H9 (cell line): ENCODE data around the gene OPN5. TPM values are rescaled to one million over a fixed set of nuclear protein-coding genes. Genes with fewer than 3 reads are reported as not detected.

Experiments
- DNase-seq: peaks from one replicate; pipeline ENCODE4 v3.0.0-alpha.2; 2017
- H2AFZ ChIP-seq: one replicate; pipeline ENCODE4 v1.6.1; 2013; ENCODE audit warnings: mild to moderate bottlenecking, low read length, control low read depth, moderate library complexity
- H2AK5ac ChIP-seq: 2 replicates; pipeline ENCODE4 v1.6.1; 2013; ENCODE audit warnings: low read length, control low read depth, mixed read lengths; ENCODE audit not compliant: insufficient read length
- H2BK120ac ChIP-seq: one replicate; pipeline ENCODE4 v1.6.1; 2013; ENCODE audit warnings: low read depth, mild to moderate bottlenecking, low read length, control low read depth, inconsistent platforms; ENCODE audit not compliant: poor library complexity, severe bottlenecking
- H2BK12ac ChIP-seq: 2 replicates; pipeline ENCODE4 v1.6.1; 2013; ENCODE audit warnings: low read length, control low read depth, mixed read lengths, low read depth; ENCODE audit not compliant: insufficient read length
- H2BK15ac ChIP-seq: 2 replicates; pipeline ENCODE4 v1.6.1; 2013; ENCODE audit warnings: low read depth, low read length, control low read depth
- H2BK20ac ChIP-seq: one replicate; pipeline ENCODE4 v1.6.1; 2013; ENCODE audit warnings: low read depth, mild to moderate bottlenecking, low read length, control low read depth, inconsistent platforms; ENCODE audit not compliant: poor library complexity, severe bottlenecking
- H2BK5ac ChIP-seq: 2 replicates; pipeline ENCODE4 v1.6.1; 2013; ENCODE audit warnings: low read length, control low read depth, mixed read lengths; ENCODE audit not compliant: insufficient read length
- H3K14ac ChIP-seq: 2 replicates; pipeline ENCODE4 v1.6.1; 2013; ENCODE audit warnings: low read length, control low read depth; ENCODE audit not compliant: insufficient read depth
- H3K18ac ChIP-seq: 2 replicates; pipeline ENCODE4 v1.6.1; 2013; ENCODE audit warnings: low read depth, mild to moderate bottlenecking, mixed read lengths, low read length, control low read depth; ENCODE audit not compliant: insufficient read length
- H3K23ac ChIP-seq: 2 replicates; pipeline ENCODE4 v1.6.1; 2013; ENCODE audit warnings: low read length, control low read depth, mixed read lengths, low read depth; ENCODE audit not compliant: insufficient read length
- H3K23me2 ChIP-seq: 2 replicates; pipeline ENCODE4 v1.6.1; 2013; ENCODE audit warnings: low read depth, mild to moderate bottlenecking, mixed read lengths, low read length, control low read depth; ENCODE audit not compliant: insufficient read length, poor library complexity, severe bottlenecking
- H3K27ac ChIP-seq: 2 replicates; pipeline ENCODE4 v1.5.1; 2013; ENCODE audit warnings: low read length, control low read depth, mixed read lengths, low read depth; ENCODE audit not compliant: insufficient read length
- H3K27me3 ChIP-seq: 2 replicates; pipeline ENCODE4 v1.6.1; 2013; ENCODE audit warnings: low read length, control low read depth, inconsistent platforms; ENCODE audit not compliant: insufficient read depth
- H3K4ac ChIP-seq: 2 replicates; pipeline ENCODE4 v1.6.1; 2013; ENCODE audit warnings: low read depth, mild to moderate bottlenecking, control low read depth, inconsistent platforms, low read length, moderate library complexity
- H3K4me1 ChIP-seq: 2 replicates; pipeline ENCODE4 v1.6.1; 2013; ENCODE audit warnings: low read length, control low read depth, inconsistent platforms; ENCODE audit not compliant: insufficient read depth
- H3K4me2 ChIP-seq: 2 replicates; pipeline ENCODE4 v1.6.1; 2013; ENCODE audit warnings: low read length, control low read depth, mixed read lengths; ENCODE audit not compliant: insufficient read length, insufficient read depth
- H3K56ac ChIP-seq: 2 replicates; pipeline ENCODE4 v1.6.1; 2013; ENCODE audit warnings: low read depth, mild to moderate bottlenecking, mixed read lengths, low read length, control low read depth; ENCODE audit not compliant: insufficient read length
- H3K79me1 ChIP-seq: 2 replicates; pipeline ENCODE4 v1.6.1; 2013; ENCODE audit warnings: low read depth, mild to moderate bottlenecking, moderate library complexity, low read length, control low read depth, inconsistent platforms; ENCODE audit not compliant: insufficient read depth, poor library complexity, severe bottlenecking
- H3K79me2 ChIP-seq: 2 replicates; pipeline ENCODE4 v1.6.1; 2013; ENCODE audit warnings: low read length, control low read depth, inconsistent platforms; ENCODE audit not compliant: insufficient read depth
- H3K9ac ChIP-seq: 2 replicates; pipeline ENCODE4 v1.6.1; 2013; ENCODE audit warnings: low read length, control low read depth, mixed read lengths; ENCODE audit not compliant: insufficient read length; ENCODE audit errors: extremely low read depth
- H3K9me3 ChIP-seq: one replicate; pipeline ENCODE4 v1.6.1; 2013; ENCODE audit warnings: low read depth, low read length, inconsistent platforms; ENCODE audit not compliant: control insufficient read depth
- H3T11ph ChIP-seq: one replicate; pipeline ENCODE4 v1.6.1; 2013; ENCODE audit warnings: mild to moderate bottlenecking, low read length, control low read depth, inconsistent platforms
- H4K20me1 ChIP-seq: one replicate; pipeline ENCODE4 v1.6.1; 2013; ENCODE audit not compliant: control insufficient read depth, insufficient read length, insufficient read depth
- H4K5ac ChIP-seq: 2 replicates; pipeline ENCODE4 v1.6.1; 2013; ENCODE audit warnings: low read depth, mild to moderate bottlenecking, mixed read lengths, low read length, control low read depth; ENCODE audit not compliant: insufficient read length
- H4K8ac ChIP-seq: replicated peaks from 2 replicates; pipeline ENCODE4 v1.6.1; 2013; ENCODE audit warnings: low read length, control low read depth, mixed read lengths, low read depth; ENCODE audit not compliant: insufficient read length
- H4K91ac ChIP-seq: 2 replicates; pipeline ENCODE4 v1.6.1; 2013; ENCODE audit warnings: low read depth, mild to moderate bottlenecking, moderate library complexity, mixed read lengths, low read length, control low read depth; ENCODE audit not compliant: insufficient read length
- H3K27ac Mint-ChIP-seq, 3 experiments: 2 replicates in 2 of 3; 3 replicates in 1 of 3; pipeline ENCODE4 v1.8.0; 2020 to 2021; ENCODE audit warnings: mixed read lengths in 3 of 3, mild to moderate bottlenecking in 1 of 3, moderate library complexity in 1 of 3
- H3K27me3 Mint-ChIP-seq: 2 replicates; pipeline ENCODE4 v1.8.0; 2021; ENCODE audit warnings: low read depth, mild to moderate bottlenecking, moderate library complexity, mixed read lengths
- H3K36me3 Mint-ChIP-seq, 3 experiments: 2 replicates in 2 of 3; 3 replicates in 1 of 3; pipeline ENCODE4 v1.8.0; 2020 to 2021; ENCODE audit warnings: low read depth in 3 of 3, mixed read lengths in 3 of 3; ENCODE audit not compliant: insufficient read depth in 1 of 3
- H3K4me1 Mint-ChIP-seq, 2 experiments: 2 replicates each; pipeline ENCODE4 v1.8.0; 2020; ENCODE audit warnings: mixed read lengths in 2 of 2
- H3K4me3 Mint-ChIP-seq, 2 experiments: 2 replicates in 1 of 2; 3 replicates in 1 of 2; pipeline ENCODE4 v1.8.0; 2020 to 2021; ENCODE audit warnings: mild to moderate bottlenecking in 2 of 2, mixed read lengths in 2 of 2, moderate library complexity in 1 of 2
- H3K9me3 Mint-ChIP-seq, 2 experiments: 2 replicates in 1 of 2; 3 replicates in 1 of 2; pipeline ENCODE4 v1.8.0; 2020; ENCODE audit warnings: mild to moderate bottlenecking in 2 of 2, mixed read lengths in 2 of 2, moderate library complexity in 1 of 2
- CTCF ChIP-seq: fragments of 200-600 bp; sonication (generic); conservative IDR thresholded peaks from 3 replicates; pipeline ENCODE4 v1.8.0; 2021; ENCODE audit warnings: antibody characterized with exemption, mild to moderate bottlenecking
- WGBS: extraction: QIAGEN DNeasy Blood & Tissue Kit; methylation state at CpG from one replicate; pipeline ENCODE4 v1.1.7; 2013; ENCODE audit warnings: missing lambda C conversion rate, low lambda C conversion rate, mixed read lengths; ENCODE audit not compliant: insufficient read length; ENCODE audit errors: extremely low coverage; 5-methylcytosine and 5-hydroxymethylcytosine counted together
- total RNA-seq: library from RNA; stranded (reverse); gene quantifications from 2 replicates; pipeline ENCODE4 v1.2.1, GENCODE V29; 2021

OPN5 gene
- total RNA-seq, 1 experiment from 2014 or later, result not detected

DNA sequence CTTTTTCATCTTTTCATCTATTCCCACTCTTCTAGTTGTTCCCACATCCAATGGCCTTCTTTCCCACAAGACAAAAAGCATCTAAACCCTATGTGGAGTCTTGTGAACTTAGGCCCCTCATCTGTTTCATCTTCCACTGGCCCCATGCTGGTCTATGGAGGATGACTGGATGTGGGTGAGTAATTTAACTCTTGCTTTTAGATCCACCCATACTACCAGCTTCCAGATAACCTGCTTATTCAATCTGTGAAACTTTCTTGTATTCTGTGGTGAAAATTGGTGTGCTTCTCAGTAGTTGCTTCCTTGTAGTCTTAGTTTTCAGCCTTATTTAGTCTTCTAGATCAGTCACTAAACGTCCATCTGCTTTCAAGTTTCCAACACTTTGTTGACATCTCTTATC, 64.9 kb downstream of the OPN5 start:
- Histone ChIP-seq H3K9ac (no peak overlapping the region), H3K4me2 (no peak overlapping the region), H3K27me3 (no peaks in the 10 kb centered on the region), H3K18ac (no peak overlapping the region), H3K79me1 (no peaks in the 10 kb centered on the region), H3K4ac (no peak overlapping the region), H3K56ac (no peak overlapping the region), H4K8ac (no peak overlapping the region), H4K20me1 (no peaks in the 10 kb centered on the region), H3T11ph (no peak overlapping the region), H3K23ac (no peak overlapping the region), H2BK15ac (no peak overlapping the region), H2BK20ac (no peak overlapping the region), H2AK5ac (no peak overlapping the region), H2AFZ (no peak overlapping the region), H2BK120ac (no peak overlapping the region), H3K27ac (no peak overlapping the region), H3K79me2 (no peaks in the 10 kb centered on the region), H4K5ac (no peak overlapping the region), H2BK5ac (no peak overlapping the region), H3K14ac (no peak overlapping the region), H3K23me2 (no peaks in the 10 kb centered on the region), H2BK12ac (no peak overlapping the region), H3K9me3 (no peaks in the 10 kb centered on the region), H4K91ac (no peak overlapping the region), H3K4me1 (no peaks in the 10 kb centered on the region)
- H3K4me1 Mint-ChIP-seq, result no peaks in the 10 kb centered on the region
- no peak for DNase-seq
- H3K4me3 Mint-ChIP-seq, result no peak overlapping the region
- TF ChIP-seq CTCF, result no peak
- no peak overlapping the region for H3K27ac Mint-ChIP-seq
- WGBS, result no CpG with 5 or more reads among the region's 1 CpG
- H3K9me3 Mint-ChIP-seq, result no peaks in the 10 kb centered on the region
- no peaks in the 10 kb centered on the region for H3K36me3 Mint-ChIP-seq
- H3K27me3 Mint-ChIP-seq, result peaks cover 2% of the 10 kb centered on the region; the same call in 1 of the 2 replicates
